DND-41 (cell line): Measurements from ENCODE around the gene IER5.

Experiments used
- EZH2 ChIP-seq: IDR thresholded peaks from 3 replicates; pipeline ENCODE4 v1.6.1; 2012; ENCODE audit warnings: borderline replicate concordance, low read depth, mild to moderate bottlenecking, moderate library complexity, low read length, inconsistent platforms; ENCODE audit not compliant: severe bottlenecking
- TF ChIP-seq, protein P1 (sequence below): IDR thresholded peaks from 2 replicates; pipeline ENCODE4 v1.5.1; 2012; ENCODE audit warnings: borderline replicate concordance, low read length, moderate library complexity, mild to moderate bottlenecking; ENCODE audit not compliant: poor library complexity, severe bottlenecking; ENCODE audit errors: extremely low read depth

DNA sequence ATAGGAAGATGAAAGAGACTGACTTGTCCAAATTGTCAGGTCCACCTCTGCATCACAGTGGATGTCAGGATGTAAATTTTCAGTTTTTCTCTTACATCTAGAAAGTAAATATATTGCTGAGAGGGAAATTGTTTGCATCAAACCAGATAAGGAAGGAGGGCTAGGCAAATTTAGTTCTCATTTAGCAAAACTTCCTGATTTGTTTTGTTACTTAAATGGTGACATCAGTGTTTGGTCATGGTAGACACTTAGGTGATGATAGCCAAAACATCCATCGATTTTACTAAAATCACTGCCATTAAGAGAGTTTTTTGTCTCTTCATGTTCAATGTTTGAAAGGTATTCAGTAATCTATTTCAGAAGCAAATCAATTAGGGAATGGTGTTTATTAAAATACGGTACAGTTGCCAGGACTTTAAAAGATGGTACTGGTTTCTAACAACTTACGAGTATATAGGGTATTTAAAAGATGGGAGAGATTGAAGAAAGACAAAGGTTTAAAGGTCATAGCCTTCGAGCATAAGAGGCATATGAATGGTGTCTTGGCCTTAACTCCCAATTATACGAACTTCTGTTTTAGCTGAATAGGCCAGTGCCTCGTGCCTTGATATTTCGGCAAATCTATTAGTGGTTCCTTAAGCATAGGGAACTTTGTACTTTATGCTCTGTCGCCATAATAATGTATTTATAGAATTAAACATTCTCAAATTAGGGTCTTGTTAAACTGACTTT is 3.0 kb downstream of the IER5 start:
- TF ChIP-seq EZH2: no peak
- TF ChIP-seq, protein P1, sequence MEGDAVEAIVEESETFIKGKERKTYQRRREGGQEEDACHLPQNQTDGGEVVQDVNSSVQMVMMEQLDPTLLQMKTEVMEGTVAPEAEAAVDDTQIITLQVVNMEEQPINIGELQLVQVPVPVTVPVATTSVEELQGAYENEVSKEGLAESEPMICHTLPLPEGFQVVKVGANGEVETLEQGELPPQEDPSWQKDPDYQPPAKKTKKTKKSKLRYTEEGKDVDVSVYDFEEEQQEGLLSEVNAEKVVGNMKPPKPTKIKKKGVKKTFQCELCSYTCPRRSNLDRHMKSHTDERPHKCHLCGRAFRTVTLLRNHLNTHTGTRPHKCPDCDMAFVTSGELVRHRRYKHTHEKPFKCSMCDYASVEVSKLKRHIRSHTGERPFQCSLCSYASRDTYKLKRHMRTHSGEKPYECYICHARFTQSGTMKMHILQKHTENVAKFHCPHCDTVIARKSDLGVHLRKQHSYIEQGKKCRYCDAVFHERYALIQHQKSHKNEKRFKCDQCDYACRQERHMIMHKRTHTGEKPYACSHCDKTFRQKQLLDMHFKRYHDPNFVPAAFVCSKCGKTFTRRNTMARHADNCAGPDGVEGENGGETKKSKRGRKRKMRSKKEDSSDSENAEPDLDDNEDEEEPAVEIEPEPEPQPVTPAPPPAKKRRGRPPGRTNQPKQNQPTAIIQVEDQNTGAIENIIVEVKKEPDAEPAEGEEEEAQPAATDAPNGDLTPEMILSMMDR: no peak
